Glomerular visceral epithelial cell (primary cell): Measurements from ENCODE around the gene KCNQ1.

Experiments
- DNase-seq: peaks from one replicate; pipeline ENCODE4 v3.0.0-alpha.2; 2016; ENCODE audit errors: extremely low spot score

Gene KCNQ1

DNA sequence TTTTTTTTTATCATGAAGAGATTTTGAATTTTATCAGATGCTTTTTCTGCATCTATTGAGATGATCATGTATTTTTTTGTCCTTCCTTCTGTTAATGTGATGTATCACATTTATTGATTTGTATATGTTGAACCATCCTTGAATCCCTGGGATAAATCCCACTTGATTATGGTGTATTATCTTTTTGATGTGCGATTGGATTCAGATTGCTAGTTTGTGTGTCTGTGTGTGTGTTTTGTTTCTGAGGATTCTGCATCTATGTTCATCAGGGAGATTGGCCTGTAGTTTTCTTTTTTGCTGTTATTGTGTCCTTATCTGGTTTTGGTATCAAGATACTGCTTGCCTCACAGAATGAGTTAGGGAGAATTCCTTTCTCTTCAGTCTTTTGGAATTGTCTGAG, 202.4 kb downstream of the KCNQ1 start:
- DNase-seq: no peak

DNA sequence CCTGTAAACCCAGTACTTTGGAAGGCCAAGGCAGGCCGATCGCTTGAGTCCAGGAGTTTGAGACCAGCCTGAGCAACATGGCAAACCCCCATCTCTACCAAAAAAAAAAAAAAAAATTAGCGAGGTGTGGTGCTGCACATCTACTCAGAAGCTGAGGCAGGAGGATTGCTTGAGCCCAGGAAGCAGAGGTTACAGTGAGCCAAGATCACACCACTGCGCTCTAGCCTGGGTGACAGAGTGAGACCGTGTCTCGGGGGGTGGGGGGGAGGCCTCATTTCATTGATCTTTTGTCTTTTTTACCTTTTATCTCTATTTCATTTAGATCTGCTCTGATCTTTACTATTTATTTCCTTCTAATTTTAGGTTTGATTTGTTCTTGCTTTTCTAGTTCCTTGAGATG, 203.1 kb downstream of the KCNQ1 start:
- no peak for DNase-seq

DNA sequence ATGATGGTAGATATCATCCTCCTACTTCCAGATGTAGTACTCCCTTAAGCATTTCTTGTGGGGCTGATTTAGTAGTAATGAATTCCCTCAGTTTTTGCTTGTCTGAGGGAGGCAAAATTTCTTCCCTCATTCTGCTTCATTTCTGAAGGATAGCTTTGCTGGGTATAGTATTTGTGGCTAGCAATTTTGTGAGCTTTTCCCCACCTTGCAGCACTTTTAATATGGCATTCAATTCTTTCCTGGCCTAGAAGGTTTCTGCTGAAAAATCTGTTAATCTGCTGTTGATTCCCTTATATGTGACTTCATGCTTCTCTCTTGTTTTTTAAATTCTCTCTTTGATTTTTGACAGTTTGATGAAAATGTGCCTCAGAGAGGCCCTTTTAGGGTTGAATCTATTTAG, 204.6 kb downstream of the KCNQ1 start:
- no peak for DNase-seq

DNA sequence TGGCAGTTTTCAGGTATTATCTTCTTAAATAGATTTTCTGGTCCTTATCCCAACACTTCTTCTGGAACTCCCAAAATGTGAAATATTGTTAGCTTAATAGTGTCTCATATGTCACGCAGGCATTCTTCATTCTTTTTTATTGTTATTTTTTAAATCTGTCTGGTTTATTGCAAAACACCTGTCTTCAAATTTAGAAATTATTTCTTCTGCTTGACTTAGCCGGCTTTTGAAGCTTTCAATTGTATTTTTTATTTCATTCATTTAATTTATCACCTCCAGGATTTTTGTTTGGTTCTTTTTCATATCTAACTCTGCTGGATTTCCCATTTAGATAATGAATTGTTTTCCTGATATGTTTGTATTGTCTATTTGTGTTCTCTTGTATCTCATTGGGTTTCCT, 205.0 kb downstream of the KCNQ1 start:
- no peak for DNase-seq

DNA sequence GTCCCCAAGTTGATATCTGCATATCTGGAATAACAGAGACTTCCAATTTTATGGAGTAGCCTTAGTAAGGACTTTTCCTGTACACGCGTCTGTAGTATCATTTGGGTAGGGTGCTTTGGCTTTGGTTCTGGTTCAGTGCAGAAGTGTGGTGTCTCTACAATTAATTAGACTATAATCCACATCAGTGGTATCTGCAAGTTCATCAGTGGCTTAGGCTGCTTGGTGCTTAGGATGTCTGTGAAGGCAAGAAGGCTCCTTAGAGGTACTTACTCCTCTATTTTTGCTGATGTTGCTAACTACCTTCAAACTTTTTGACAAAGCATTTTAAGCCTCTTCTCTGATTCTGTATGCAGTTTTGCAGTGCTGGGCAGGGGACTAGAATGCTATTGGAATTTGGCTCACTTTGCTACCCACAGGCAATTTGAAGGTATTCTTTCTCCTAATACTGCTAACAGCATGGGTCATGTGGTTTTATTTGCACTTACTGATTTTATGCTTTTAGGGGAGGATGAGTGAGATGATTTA, 205.6 kb downstream of the KCNQ1 start:
- no peak for DNase-seq

DNA sequence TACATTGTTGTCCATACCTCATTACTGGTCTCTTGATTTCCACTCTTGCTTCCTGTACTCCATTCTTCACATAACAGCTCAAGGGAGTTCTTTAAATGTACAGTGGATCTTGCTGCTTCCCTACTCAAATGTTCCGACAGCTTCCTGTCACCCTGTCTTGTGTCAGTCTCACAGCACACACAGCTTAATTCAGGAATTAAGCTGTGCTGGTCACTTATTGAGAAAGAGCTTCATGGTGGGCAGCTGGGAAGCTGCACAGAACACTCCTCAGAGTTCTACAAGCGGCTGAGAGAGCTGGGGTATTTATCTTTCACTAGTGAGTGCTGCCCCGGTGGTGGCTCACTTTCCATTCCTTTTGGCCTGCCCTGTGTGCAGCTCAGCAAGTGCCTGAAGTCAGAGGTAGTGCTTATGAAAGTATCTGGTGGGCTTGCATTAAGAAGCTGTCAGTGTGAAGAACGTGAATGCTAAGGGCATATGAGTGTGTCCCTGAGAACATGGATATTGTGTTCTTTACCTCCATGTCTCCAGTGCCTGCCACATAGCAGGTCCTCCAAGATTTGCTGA, 206.3 kb downstream of the KCNQ1 start:
- no peak for DNase-seq

DNA sequence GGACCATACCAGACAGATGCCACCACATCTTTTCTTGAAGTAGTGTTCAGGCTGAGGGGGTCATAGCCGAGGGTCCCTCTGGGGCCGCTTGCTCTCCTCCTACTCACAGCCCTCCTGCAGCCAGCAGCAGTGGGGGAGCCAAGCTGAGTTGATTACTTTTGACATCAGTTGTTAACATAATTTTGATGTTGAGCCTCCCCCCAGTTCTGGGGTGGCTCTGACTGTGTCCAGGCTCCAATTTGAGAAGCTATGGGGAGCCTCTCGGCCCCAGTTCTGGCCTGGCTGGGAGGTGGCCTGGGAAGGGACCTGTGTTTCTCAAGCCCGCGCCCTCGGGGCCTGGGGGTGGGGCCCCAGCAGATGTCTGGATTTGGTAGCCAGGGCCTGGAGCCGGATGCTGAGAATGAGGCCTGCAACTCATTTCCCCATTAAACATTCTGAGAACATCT, 207.0 kb downstream of the KCNQ1 start:
- DNase-seq: no peak

DNA sequence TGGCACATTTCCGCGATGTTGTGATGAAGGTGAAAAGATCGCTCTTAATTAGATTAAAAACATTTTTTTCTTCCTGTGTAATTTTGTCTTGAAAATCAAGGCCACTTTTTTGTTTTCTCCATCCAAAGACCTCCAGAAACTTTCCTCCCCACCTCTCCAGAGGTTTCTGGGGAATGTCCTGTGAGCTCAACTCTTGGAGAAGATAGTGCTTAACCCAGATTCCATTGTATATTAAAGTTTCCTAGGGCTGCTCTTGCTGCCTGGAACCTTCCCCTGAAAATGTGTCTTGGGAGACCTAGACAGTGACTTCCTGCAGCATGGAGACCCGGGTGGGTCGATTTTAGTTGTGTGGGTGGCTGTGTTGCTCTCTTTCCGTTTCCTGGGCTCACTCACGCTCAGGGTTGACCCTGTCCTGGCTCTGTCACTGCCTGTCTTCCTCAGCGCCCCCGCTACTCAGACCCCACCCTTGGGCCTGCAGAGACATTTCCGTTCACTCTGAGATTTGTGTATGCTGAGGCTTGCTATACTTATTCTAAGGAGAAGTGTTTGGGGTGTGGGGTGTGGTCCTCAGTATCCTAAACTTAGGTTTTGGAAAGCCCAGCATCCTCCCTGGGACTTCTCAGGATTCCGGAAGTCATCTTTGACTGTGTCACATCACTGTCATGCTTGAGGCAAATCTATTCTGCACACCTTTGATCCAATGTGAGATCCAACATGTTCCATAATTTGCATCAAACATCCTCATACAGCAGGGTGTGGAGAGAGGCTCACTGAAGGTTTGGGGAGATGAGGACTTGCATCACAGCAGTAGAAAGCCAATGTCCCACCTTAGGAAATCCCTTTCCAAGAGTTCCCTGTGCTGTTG, 207.8 kb downstream of the KCNQ1 start:
- DNase-seq: no peak

DNA sequence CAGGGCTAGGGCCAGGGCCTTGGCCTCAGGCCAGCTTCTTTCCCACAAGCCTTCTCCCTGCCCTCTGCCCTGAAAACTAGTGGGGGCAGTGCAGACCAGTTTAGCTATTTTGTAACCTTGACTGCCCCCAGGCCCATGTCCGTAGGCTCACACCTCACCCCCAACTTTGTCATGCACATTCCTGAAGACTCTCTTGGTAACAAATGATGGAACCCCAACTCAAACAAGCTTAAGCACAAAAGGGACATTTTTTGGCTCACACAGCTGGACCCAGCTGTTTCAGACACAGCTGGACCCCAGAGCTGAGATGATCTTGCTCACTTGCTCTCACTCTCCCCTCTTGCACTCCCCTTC, 208.4 kb downstream of the KCNQ1 start:
- DNase-seq: no peak

DNA sequence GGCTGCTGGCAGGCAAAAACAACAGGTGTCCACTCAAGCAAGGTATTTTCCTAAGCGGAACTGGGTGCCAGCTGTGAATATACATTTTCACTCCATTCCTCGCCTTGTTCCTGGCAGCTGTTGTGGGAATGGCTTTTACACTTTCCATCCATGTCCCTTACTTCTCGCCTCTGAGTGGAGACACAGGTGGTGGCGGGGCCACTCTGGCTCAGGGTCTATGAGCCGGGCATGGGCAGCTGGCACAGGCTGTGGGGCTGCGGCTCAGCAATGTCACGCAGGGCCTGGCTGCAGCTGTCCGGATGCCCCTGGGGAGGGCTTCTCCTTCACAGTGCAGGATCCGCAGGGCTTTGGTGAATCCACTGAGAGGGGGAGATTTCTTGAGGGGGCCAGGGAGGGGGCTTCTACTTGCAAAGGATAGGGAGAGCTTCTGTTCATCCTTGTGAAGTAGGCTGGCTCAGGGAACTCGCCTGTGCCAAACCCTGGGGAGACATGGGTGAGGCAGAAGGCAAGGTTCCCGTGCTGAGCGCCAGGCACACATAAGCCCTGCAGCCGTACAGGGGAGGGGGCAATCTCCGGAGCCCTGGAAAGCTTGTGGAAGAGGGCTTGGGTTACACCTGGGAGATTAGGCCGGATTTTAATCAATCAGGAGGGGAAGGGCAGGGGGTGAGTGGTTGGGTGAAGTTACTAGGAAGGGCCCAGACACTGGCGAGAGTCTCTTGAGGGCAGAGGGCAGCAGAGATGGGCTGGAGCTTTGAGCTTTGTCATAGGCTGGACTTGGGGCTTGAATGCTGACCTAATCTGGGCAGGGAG, 209.3 kb downstream of the KCNQ1 start:
- no peak for DNase-seq

DNA sequence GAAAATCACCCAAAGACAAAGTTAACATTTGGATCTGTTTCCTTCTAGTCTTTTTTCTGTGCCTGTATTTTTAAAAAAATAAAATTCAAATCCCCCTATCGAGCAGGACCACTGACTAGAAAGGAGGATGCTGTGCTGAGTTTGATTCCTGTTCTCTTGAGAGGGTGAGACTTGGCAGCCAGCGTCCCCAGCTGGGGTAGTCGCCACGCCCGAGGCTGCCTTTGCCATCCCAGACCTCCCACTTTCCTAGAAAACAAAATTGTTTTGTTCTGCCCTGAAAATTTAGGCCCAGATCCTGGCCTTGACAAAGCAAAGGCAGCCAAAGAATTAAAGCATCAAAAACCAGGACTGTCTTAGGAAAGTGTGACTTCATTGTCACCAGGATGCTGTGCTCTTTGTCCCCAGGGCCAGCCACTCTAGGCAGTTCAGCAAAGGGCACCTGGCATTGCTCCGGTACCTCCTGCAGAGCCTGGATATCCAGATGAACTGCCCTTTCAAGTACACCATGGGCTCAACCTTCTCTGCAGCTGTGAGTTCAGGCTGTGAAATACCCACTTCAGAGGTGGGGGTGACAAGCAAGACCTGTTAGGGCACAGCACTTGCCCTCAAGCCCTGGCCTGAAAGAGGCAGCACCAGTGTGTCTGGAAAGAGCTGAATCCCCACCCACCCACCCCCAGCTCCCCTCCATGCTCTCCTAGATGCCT, 210.4 kb downstream of the KCNQ1 start:
- DNase-seq: no peak

DNA sequence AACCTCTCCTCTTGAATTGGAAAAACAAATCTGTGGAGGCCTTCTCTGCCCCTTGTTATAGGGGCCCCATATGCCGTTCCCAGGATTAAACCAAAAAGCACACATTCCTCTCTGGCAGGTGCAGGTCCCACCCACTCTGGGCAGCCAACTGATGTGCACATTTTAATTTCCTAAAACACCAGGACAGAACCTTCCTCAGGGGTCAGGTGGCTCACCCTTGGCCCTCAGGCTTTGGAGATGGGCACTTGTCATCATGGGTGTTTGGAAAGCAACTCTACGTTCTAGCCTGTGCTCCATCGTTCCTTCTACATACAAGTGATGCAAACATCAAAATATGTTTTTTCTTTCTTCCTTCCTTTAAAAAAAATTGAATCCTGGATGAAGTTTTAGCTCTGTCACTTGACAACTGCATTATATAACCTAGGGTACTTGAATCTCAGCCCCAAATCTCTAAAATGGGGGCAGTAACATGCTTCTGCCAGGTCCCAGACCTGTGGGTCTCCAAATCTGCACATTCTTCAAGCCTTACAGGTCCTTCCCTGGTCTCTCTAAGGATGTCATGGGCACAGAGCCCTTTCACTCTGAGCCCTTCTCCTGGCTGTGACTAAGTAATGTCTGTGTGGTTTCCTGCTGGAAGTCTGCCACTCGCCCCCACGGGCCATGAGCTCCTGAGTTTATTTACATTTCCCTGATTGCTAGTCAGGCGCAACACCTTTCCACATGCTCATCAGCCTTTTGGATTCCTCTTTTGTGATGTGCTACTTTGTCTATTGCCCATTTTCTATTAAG, 211.2 kb downstream of the KCNQ1 start:
- peak; percentile 81 for DNase-seq

DNA sequence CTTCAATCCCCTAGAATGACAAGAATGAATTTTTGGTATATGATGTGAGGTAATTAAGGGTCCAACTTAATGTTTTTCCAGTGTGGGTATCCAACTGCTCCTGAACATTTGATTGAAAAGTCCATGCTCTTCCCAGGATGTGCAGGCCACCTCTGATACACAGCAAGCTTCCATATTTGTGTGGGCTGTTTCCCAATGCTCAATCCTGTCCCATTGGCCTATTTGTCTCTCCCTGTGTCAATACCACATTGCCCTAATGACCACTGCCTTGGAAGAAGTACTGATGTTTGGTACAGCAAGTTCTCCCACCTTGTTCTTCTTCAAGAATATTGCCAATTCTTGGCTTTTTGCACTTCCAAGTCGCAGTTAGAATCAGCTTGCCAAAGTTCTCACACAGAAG, 212.1 kb downstream of the KCNQ1 start:
- DNase-seq: no peak

DNA sequence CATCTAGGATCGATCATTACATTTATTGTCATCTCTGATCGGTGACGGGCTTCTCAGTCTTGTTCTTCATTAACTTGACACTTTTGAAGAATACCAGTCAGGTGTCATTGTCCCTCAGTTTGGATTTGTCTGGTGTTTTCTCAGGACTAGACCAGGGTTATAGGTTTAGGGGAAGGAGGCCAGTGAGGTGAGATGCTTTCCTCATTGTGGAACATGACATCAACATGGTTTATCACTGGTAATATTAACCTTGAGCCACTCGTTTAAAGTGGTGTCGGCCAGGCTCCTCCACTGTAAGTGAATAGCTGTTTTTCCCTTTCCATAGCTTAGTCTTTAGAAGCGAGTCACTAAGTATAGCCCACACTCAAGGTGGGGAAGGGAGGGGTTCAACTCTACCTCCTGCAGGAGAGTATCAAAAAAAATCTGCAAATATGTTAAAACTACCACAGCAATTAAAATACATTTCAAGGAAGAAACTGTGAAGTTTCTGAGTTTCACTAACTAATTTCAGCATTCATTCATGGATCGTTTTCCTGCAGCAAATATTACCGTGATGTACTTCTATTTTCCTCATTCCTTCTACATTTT, 213.0 kb downstream of the KCNQ1 start:
- no peak for DNase-seq

DNA sequence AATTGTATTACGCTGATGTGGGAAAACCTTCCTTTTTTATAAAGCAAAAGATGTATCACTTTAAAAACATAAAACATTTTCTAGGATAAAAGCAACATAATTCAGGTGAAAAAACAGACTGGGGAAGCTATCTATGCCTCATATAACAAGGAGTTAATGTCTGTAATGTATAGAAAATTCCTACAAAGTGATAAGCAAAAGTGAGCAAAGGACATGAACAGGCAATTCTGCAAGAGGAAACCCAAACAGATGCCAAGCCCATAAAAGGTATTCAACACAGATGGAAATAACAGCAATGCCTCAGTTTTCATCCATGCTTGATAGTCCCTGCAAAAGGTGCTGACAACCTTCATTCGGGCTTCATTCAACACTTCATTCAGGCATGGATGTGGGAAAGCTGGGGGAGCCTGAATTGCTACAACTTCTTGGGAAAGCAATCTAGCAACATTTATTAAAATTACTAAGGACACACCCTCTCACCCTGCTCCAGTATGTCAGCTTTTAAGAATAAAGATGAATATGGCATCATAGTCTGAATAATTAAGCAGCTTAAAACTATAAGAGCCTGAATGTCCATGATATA, 215.6 kb downstream of the KCNQ1 start:
- DNase-seq: no peak

DNA sequence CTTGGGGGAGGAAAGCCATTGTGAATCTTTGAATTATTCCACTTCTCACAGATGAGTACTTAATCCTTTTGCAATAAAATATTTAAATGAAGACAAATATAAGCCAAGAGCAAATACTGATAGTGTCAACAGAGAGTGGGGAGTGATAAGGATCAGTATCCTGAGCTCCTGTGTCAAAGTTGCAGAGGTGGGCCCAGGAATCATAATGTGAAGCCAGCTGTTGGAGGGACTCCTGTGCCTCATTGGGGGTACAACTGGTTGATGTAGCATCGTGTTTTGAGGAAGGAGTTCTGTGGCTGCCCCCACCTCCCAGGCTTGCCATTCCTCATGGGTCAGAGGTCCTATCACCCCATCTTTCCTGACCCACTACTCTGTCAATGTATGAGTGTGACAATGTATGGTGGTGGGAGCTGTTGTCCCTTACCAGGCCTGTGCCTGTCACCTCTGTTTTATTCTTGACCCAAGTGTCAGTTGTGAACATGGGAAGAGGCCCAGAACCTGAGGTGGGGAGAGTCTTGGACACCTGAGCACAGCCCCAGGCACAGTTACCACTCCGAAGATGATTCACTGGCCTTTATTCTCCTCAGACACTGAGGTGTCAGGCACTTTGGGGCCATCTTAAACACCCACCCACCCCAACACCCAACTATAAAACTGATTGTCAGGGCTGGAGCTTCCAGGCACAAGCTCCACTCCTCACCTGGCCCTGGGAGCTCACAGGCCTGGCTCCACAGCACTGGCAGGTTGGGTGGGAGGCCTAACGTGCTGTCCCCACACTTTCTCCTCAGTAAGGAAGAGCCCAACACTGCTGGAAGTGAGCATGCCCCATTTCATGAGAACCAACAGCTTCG, 216.6 kb downstream of the KCNQ1 start:
- DNase-seq: no peak

DNA sequence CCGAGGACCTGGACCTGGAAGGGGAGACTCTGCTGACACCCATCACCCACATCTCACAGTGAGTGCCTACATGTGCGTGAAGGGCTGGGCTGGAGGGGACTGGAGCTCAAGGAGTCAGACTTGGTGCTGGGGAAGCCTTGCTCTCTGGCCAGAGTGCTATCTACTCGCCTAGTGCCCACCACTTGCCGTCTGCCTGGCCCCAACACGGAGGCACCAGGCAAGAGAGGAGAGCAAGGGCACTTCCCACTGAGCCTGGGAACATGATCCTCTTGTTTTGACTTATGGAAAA, 217.2 kb downstream of the KCNQ1 start:
- no peak for DNase-seq

DNA sequence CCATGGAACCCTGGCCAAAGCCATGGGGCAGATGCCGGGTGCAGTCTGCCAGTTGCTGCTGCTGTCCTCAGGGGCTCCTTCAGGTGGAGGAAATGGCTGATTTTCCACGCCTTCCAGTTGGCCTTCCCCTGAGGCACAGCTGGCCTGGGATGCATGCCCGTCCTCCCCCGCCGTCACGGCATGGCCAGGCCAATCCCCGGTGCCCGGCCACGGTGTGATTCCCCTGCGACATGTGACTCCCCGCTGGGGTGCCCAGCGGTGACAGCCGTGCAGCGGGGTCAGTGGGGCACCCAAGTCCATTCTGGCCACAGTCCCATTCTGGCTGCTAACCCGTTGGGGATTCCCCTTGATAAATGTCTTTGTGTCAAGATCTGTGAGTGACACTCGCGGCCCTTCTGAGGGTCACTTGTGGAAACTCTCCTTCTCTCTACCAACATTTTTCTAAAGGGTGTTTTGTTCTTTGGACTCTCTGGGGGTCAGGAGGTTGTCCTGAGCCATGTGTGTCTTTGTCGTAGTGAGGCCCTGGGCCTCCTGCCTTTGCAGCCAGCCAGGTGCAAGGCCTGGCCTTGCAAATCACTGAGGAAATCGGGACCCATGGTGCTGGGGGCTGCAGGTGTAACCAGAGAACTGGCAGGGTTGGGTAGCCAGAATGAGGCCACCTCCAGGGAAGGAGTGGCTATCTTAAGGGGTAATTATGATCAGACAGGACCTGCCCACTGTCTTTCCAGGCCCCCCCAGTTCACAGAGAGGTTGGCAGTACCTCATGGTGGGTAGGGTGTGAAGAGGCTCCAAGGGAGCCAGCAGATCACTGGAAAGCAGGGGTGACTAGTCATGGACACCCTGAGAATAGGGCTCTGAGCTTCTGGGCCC, 217.9 kb downstream of the KCNQ1 start:
- DNase-seq: no peak

DNA sequence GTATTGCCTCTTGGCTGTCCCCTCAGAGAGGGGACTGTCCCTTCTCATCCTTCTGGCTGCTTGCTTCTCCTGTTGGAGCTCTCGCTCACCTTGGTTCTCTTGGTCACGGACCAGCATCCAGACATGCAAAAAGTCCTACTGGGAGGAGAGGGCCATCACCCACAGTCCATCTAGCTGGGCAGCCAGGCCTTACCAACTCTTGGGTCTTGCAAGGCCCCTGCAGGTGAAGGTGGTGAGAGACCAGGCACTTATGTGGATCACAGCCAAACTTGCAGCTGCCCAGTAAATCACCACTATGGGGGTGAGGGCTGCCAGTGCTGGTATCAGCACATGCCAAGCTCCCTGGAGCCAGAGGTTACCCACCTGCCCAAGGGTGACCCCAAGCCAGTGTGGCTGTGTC, 218.7 kb downstream of the KCNQ1 start:
- DNase-seq: no peak
